SH-SY5Y (cell line): Measurements from ENCODE around the gene ADGRE1.

ENCODE experiments used
- GATA2 ChIP-seq: IDR thresholded peaks from 2 replicates; pipeline ENCODE4 v1.6.1; 2011; ENCODE audit warnings: mild to moderate bottlenecking, low read depth, low read length
- GATA3 ChIP-seq: IDR thresholded peaks from 2 replicates; pipeline ENCODE4 v1.6.1; 2011; ENCODE audit warnings: low read depth, mild to moderate bottlenecking, low read length, moderate library complexity

DNA sequence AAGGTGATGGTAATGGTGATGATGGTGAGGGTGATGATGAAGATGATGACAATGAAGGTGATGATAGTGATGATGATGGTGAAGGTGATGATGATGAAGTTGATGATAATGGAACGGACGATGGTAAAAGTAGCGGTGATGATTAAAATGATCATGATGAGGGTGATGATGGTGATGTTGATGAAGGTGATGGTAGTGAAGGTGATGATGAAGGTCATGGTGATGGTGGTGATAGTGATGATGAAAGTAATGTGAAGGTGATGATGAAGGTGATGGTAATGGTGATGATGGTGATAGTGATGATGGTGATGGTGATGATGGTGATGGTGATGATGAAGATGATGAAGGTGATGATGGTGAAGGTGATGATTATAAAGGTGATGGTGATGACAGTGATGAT lies 67.7 kb downstream of the ADGRE1 start:
- TF ChIP-seq GATA3 (no peak), GATA2 (no peak)
